SK-N-SH treated with all-trans-retinoic acid at 6 μM for 48 hours (cell line): ENCODE results near the gene IGFN1.

Experiments used
- ATAC-seq: fragments of 200-7000 bp; cut with Tn5 transposase; 3 replicates; pipeline ENCODE4 v1.9.1; 2020; ENCODE audit warnings: mild to moderate bottlenecking, moderate library complexity
- ARNTL ChIP-seq: fragments of 450-650 bp; formaldehyde crosslinking; IDR thresholded peaks from 2 replicates; pipeline ENCODE4 v1.5.0; 2020; ENCODE audit warnings: low read depth, mild to moderate bottlenecking, moderate library complexity, borderline replicate concordance
- BACH2 ChIP-seq: fragments of 250-450 bp; sonication (Bioruptor Pico); IDR thresholded peaks from 2 replicates; pipeline ENCODE4 v1.9.0; 2021; ENCODE audit warnings: mild to moderate bottlenecking, borderline replicate concordance
- CREB5 ChIP-seq: fragments of 250-450 bp; sonication (Bioruptor Pico); IDR thresholded peaks from 2 replicates; pipeline ENCODE4 v1.5.1; 2020; ENCODE audit warnings: low read depth, mild to moderate bottlenecking, moderate library complexity
- CSRNP3 ChIP-seq: fragments of 250-450 bp; sonication (Bioruptor Pico); IDR thresholded peaks from 2 replicates; pipeline ENCODE4 v1.5.1; 2021; ENCODE audit warnings: mild to moderate bottlenecking, moderate library complexity
- GLIS3 ChIP-seq: fragments of 250-450 bp; sonication (Bioruptor Pico); IDR thresholded peaks from 2 replicates; pipeline ENCODE4 v1.5.0; 2020; ENCODE audit warnings: mild to moderate bottlenecking, moderate library complexity
- OSR1 ChIP-seq: fragments of 250-450 bp; sonication (Bioruptor Pico); IDR thresholded peaks from 2 replicates; pipeline ENCODE4 v1.8.0; 2022; ENCODE audit warnings: moderate library complexity, mild to moderate bottlenecking, inconsistent platforms
- PATZ1 ChIP-seq: fragments of 250-450 bp; sonication (Bioruptor Pico); IDR thresholded peaks from 2 replicates; pipeline ENCODE4 v1.8.0; 2020; ENCODE audit warnings: mild to moderate bottlenecking, moderate library complexity, borderline replicate concordance
- POU6F1 ChIP-seq: fragments of 250-450 bp; sonication (Bioruptor Pico); IDR thresholded peaks from 2 replicates; pipeline ENCODE4 v1.8.0; 2021; ENCODE audit warnings: low read depth, mild to moderate bottlenecking, moderate library complexity, borderline replicate concordance
- PPARA ChIP-seq: fragments of 250-450 bp; sonication (Bioruptor Pico); IDR thresholded peaks from 2 replicates; pipeline ENCODE4 v1.5.0; 2020; ENCODE audit warnings: mild to moderate bottlenecking, borderline replicate concordance
- RARB ChIP-seq: fragments of 250-450 bp; sonication (Bioruptor Pico); IDR thresholded peaks from 2 replicates; pipeline ENCODE4 v1.8.0; 2021; ENCODE audit warnings: mild to moderate bottlenecking, moderate library complexity
- SNAI2 ChIP-seq: fragments of 250-450 bp; sonication (Bioruptor Pico); IDR thresholded peaks from 2 replicates; pipeline ENCODE4 v1.5.0; 2020; ENCODE audit warnings: mild to moderate bottlenecking, moderate library complexity
- TCF4 ChIP-seq: fragments of 250-450 bp; sonication (Bioruptor Pico); IDR thresholded peaks from 2 replicates; pipeline ENCODE4 v1.8.0; 2021; ENCODE audit warnings: mild to moderate bottlenecking, moderate library complexity, borderline replicate concordance
- TOX ChIP-seq: fragments of 250-450 bp; sonication (Bioruptor Pico); IDR thresholded peaks from 2 replicates; pipeline ENCODE4 v1.8.0; 2021; ENCODE audit warnings: mild to moderate bottlenecking, moderate library complexity, borderline replicate concordance
- TSHZ2 ChIP-seq: fragments of 250-450 bp; sonication (Bioruptor Pico); IDR thresholded peaks from 2 replicates; pipeline ENCODE4 v1.5.0; 2020; ENCODE audit warnings: mild to moderate bottlenecking, moderate library complexity
- ZC3H10 ChIP-seq: fragments of 250-450 bp; sonication (Bioruptor Pico); IDR thresholded peaks from 2 replicates; pipeline ENCODE4 v1.5.1; 2021; ENCODE audit warnings: mild to moderate bottlenecking, moderate library complexity
- ZFP3 ChIP-seq: fragments of 250-450 bp; sonication (Bioruptor Pico); IDR thresholded peaks from 2 replicates; pipeline ENCODE4 v1.5.0; 2020; ENCODE audit warnings: mild to moderate bottlenecking, moderate library complexity
- ZNF565 ChIP-seq: fragments of 450-650 bp; formaldehyde crosslinking; conservative IDR thresholded peaks from 2 replicates; pipeline ENCODE4 v1.5.0; 2020; ENCODE audit warnings: low read depth, mild to moderate bottlenecking, moderate library complexity
- ZNF70 ChIP-seq: fragments of 450-650 bp; formaldehyde crosslinking; IDR thresholded peaks from 2 replicates; pipeline ENCODE4 v1.5.0; 2020; ENCODE audit warnings: mild to moderate bottlenecking, moderate library complexity
- ZNF8 ChIP-seq: fragments of 450-650 bp; formaldehyde crosslinking; IDR thresholded peaks from 2 replicates; pipeline ENCODE4 v1.5.0; 2020; ENCODE audit warnings: mild to moderate bottlenecking, moderate library complexity

The IGFN1 gene

GRCh38 chr1:201178718-201179117, 11.9 kb upstream of the IGFN1 start:
- no peak for TF ChIP-seq CREB5 (CRISPR knock-in tag)
- TF ChIP-seq OSR1 (CRISPR knock-in tag) = no peak
- no peak for TF ChIP-seq BACH2 (CRISPR knock-in tag)
- TF ChIP-seq ZNF8 = no peak
- TF ChIP-seq POU6F1 = no peak
- TF ChIP-seq TOX = no peak
- no peak for TF ChIP-seq TCF4 (CRISPR knock-in tag)
- no peak for TF ChIP-seq ZNF70 (CRISPR knock-in tag)
- TF ChIP-seq PPARA (CRISPR knock-in tag) = no peak
- TF ChIP-seq ZFP3 = no peak
- TF ChIP-seq, all 23 proteins: peak for 0
- no peak for ATAC-seq

- ATAC-seq = no peak
- TF ChIP-seq CREB5 (CRISPR knock-in tag) = no peak
- TF ChIP-seq ZNF565 (CRISPR knock-in tag) = no peak
- TF ChIP-seq ZC3H10 (CRISPR knock-in tag) = no peak
- TF ChIP-seq GLIS3 (CRISPR knock-in tag) = no peak
- no peak for TF ChIP-seq ZNF70 (CRISPR knock-in tag)
- TF ChIP-seq TSHZ2 = no peak
- no peak for TF ChIP-seq POU6F1
- TF ChIP-seq ZFP3 = no peak
Measured at GRCh38 chr1:201180141-201180540, 10.5 kb upstream of the IGFN1 start.

GRCh38 chr1:201180901-201181300, 9.7 kb upstream of the IGFN1 start:
- TF ChIP-seq CSRNP3 (CRISPR knock-in tag) (no peak), PATZ1 (CRISPR knock-in tag) (no peak), RARB (CRISPR knock-in tag) (no peak), ARNTL (no peak), OSR1 (CRISPR knock-in tag) (no peak), TCF4 (CRISPR knock-in tag) (no peak), TOX (no peak), TSHZ2 (no peak), ZFP3 (no peak), SNAI2 (no peak), ZNF70 (CRISPR knock-in tag) (no peak), POU6F1 (no peak)
- no peak for ATAC-seq
